Measurements from ENCODE around the gene MYO10.

DNA sequence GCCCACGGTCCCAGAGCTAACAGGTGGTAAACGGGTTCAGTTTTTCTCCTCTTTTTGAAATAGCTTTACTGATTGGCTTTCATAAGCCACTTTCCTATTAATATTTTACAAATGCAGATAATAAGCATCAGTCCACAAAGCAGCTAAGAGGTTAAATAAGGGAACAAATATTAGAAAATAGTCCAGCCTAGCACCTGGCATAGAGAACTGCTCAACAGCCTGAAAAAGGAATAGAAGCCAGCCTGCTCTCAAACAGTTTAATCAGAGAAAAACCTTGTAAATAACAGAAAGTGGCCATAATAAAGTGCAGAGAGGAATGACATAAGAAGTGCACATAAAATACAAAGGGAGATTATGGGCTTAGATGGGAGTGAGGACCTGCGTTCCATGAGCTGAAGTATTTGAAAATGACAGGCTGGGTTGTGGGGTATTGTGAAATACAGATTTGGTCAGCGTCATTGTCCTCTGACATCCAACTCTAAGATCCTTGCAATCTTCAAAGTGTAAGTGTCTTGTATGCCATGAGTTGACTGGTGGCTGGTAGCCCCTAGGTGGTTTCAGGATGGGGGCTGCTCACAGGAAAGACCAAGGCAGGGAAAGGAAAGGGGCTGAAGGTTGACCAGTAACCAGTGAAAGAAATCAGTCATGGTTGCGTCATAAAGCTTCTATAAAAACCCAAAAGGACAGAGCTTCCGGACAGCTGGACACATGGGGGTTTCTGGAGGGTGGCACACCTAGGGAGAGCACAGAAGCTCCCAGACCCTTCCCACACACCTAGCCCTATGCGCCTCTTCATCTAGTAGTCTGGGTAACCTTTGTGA lies 32.4 kb downstream of the MYO10 start:
- TF ChIP-seq, protein P1, sequence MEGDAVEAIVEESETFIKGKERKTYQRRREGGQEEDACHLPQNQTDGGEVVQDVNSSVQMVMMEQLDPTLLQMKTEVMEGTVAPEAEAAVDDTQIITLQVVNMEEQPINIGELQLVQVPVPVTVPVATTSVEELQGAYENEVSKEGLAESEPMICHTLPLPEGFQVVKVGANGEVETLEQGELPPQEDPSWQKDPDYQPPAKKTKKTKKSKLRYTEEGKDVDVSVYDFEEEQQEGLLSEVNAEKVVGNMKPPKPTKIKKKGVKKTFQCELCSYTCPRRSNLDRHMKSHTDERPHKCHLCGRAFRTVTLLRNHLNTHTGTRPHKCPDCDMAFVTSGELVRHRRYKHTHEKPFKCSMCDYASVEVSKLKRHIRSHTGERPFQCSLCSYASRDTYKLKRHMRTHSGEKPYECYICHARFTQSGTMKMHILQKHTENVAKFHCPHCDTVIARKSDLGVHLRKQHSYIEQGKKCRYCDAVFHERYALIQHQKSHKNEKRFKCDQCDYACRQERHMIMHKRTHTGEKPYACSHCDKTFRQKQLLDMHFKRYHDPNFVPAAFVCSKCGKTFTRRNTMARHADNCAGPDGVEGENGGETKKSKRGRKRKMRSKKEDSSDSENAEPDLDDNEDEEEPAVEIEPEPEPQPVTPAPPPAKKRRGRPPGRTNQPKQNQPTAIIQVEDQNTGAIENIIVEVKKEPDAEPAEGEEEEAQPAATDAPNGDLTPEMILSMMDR (IDR thresholded peaks at IDR 0.05; ENCODE audit: insufficient read depth, low read depth, low read length), result no peak
- no peak for TF ChIP-seq EZH2 (IDR thresholded peaks at IDR 0.05; ENCODE audit: insufficient read depth, low read length)
